ENCODE results near the gene CDH10. TPM values are rescaled to one million over a fixed set of nuclear protein-coding genes. Genes with fewer than 3 reads are reported as not detected.

CDH10 gene
- total and polyA plus RNA-seq, 9 of the 15 experiments (the other 6 are each of a cell fraction or from before 2014, with no cell fraction given), result not detected

GRCh38 chr5:24439465-24439864 lies 205.3 kb downstream of the CDH10 start:
- no peak overlapping the region for H3K27ac ChIP-seq (ENCODE audit: extremely low read depth, low read depth, low read length)
- POLR2A ChIA-PET, result no interaction called here
- H3K4me2 ChIP-seq (ENCODE audit: insufficient read depth, low read length), result no peak overlapping the region
- no peaks in the 10 kb centered on the region for H3K4me1 ChIP-seq (replicated peaks in 1 of 2; ENCODE audit: control insufficient read depth in 2 of 2, insufficient read depth in 2 of 2, low read length in 2 of 2)
- no peak overlapping the region for H3K4me3 ChIP-seq
- intact Hi-C loops (cut with micrococcal nuclease) (no loop called here), in situ Hi-C loops (cut with MboI) (no loop called here)
- 0% methylated on average over 2 of the region's 2 CpGs for WGBS (ENCODE audit: insufficient coverage, low coverage, missing lambda C conversion rate)
- TF ChIP-seq CXXC5 (CRISPR knock-in tag; IDR thresholded peaks at IDR 0.05) (no peak), ZNF24 (IDR thresholded peaks at IDR 0.05) (no peak), STAT6 (CRISPR knock-in tag; IDR thresholded peaks at IDR 0.05) (no peak), TBL1XR1 (IDR thresholded peaks at IDR 0.05; ENCODE audit: low read length in 2 of 2) (no peak), DNMT1 (IDR thresholded peaks at IDR 0.05) (no peak), ZMIZ1 (IDR thresholded peaks at IDR 0.05; ENCODE audit: low read depth in 2 of 2, low read length in 2 of 2) (no peak), POLR2H (tag; IDR thresholded peaks at IDR 0.05; ENCODE audit: low read depth) (no peak), NCOA6 (IDR thresholded peaks at IDR 0.05) (no peak), ZFX (CRISPR knock-in tag; IDR thresholded peaks at IDR 0.05) (no peak), NCOA2 (IDR thresholded peaks at IDR 0.05; ENCODE audit: partially characterized antibody in 2 of 2) (no peak), ARNT (IDR thresholded peaks at IDR 0.05) (no peak), NR2C2 (CRISPR knock-in tag; IDR thresholded peaks at IDR 0.05) (no peak), NR2C2 (tag; IDR thresholded peaks at IDR 0.05) (no peak), ARID1B (IDR thresholded peaks at IDR 0.05) (no peak)
- DNase-seq (ENCODE audit: extremely low read depth in 1 of 4, low spot score in 3 of 4), result no peak
- no peak overlapping the region for H2AFZ ChIP-seq (ENCODE audit: low read depth, low read length)
- ATAC-seq, result no peak
- CTCF ChIA-PET (ENCODE audit: low intra/inter-chr PET ratio), result no interaction called here
- H3K79me2 ChIP-seq (ENCODE audit: control insufficient read depth, insufficient read depth, low read length), result no peaks in the 10 kb centered on the region
- no peaks in the 10 kb centered on the region for H3K27me3 ChIP-seq (ENCODE audit: control insufficient read depth in 2 of 2, insufficient read depth in 2 of 2, low read length in 2 of 2)
- H4K20me1 ChIP-seq (replicated peaks; ENCODE audit: control insufficient read depth, insufficient read depth, low read length), result no peaks in the 10 kb centered on the region
- no peaks in the 10 kb centered on the region for H3K36me3 ChIP-seq (ENCODE audit: control insufficient read depth, insufficient read depth, low read length)
- BruUV-seq (replicated peaks), result no TSS peak
- no peak for FAIRE-seq
- no peak overlapping the region for H3K9ac ChIP-seq (ENCODE audit: insufficient read depth in 1 of 2, low read depth in 2 of 2, low read length in 2 of 2)
- H3K9me1 ChIP-seq (ENCODE audit: control insufficient read depth, insufficient read depth, low read length), result no peaks in the 10 kb centered on the region
- H3K9me3 ChIP-seq (replicated peaks; ENCODE audit: control insufficient read depth, insufficient read depth, low read depth, low read length), result no peaks in the 10 kb centered on the region; the same call in 1 of the 2 replicates

Data from K562 (cell line).